Daoy (cell line): ENCODE measurements around the gene S1PR5. TPM values are rescaled to one million over a fixed set of nuclear protein-coding genes. Genes with fewer than 3 reads are reported as not detected.
A peak's percentile ranks its signal among the peaks of the same experiment; 100 is the strongest.
"Not testable (repeated sequence)": the region's sequence is repeated elsewhere in the genome, so short reads cannot be mapped to it uniquely, and the experiment has no call there.

Source experiments
- DNase-seq: peaks from one replicate; pipeline ENCODE4 v3.0.0-alpha.2; 2015; ENCODE audit warnings: low read depth
- total RNA-seq: library from RNA; depleted of rRNA; stranded (reverse); fragments of >200 nt; shearing (Covaris generic); gene quantifications from 2 replicates; pipeline ENCODE4 v1.2.3, GENCODE V29; 2014; rRNA removed

Gene S1PR5
- total RNA-seq: 0.24 and 2.2 TPM in 2 replicates

- DNase-seq: peak; percentile 38
These were observed at the start of gene S1PR5 for GRCh38 chr19:10517361-10517759. S1PR5 (minus strand) TSS chr19:10517447; CDS start chr19:10515011, 2,436 bp downstream.

- DNase-seq: no peak
These were observed 49.6 kb upstream of the S1PR5 start for GRCh38 chr19:10566658-10567410.

GRCh38 chr19:10566408-10566657 lies 49.1 kb upstream of the S1PR5 start:
- DNase-seq: no peak

GRCh38 chr19:10565567-10566407 lies 48.5 kb upstream of the S1PR5 start, which contains the start of gene KRI1:
KRI1 (minus strand) TSS chr19:10566010; CDS start chr19:10565999, 11 bp downstream.
- DNase-seq: peak; percentile 99

- DNase-seq: peak; percentile 65
These were observed 47.9 kb upstream of the S1PR5 start for GRCh38 chr19:10565028-10565566.

- DNase-seq: no peak
These were observed 45.4 kb upstream of the S1PR5 start for GRCh38 chr19:10562609-10563008.

- DNase-seq: no peak
These were observed 42.9 kb upstream of the S1PR5 start for GRCh38 chr19:10560154-10560553.

- no peak for DNase-seq
These were observed 40.5 kb upstream of the S1PR5 start for GRCh38 chr19:10557603-10558197.

- no peak for DNase-seq
These were observed 38.3 kb upstream of the S1PR5 start for GRCh38 chr19:10555610-10555973.

GRCh38 chr19:10554760-10555609 lies 37.7 kb upstream of the S1PR5 start:
- no peak for DNase-seq

- DNase-seq: no peak
These were observed 36.7 kb upstream of the S1PR5 start for GRCh38 chr19:10553943-10554381.

GRCh38 chr19:10553087-10553667 lies 35.9 kb upstream of the S1PR5 start:
- DNase-seq: no peak

GRCh38 chr19:10552510-10553053 lies 35.3 kb upstream of the S1PR5 start:
- peak; percentile 56 for DNase-seq

GRCh38 chr19:10551698-10552301 lies 34.6 kb upstream of the S1PR5 start:
- peak; percentile 57 for DNase-seq

- not testable (repeated sequence) for DNase-seq
These were observed 33.8 kb upstream of the S1PR5 start for GRCh38 chr19:10551006-10551405.

GRCh38 chr19:10550336-10550735 lies 33.1 kb upstream of the S1PR5 start:
- no peak for DNase-seq

- DNase-seq: no peak
These were observed 32.5 kb upstream of the S1PR5 start for GRCh38 chr19:10549733-10550132.

GRCh38 chr19:10548746-10549276 lies 31.6 kb upstream of the S1PR5 start:
- no peak for DNase-seq

GRCh38 chr19:10546817-10547216 lies 29.6 kb upstream of the S1PR5 start:
- DNase-seq: no peak

GRCh38 chr19:10544753-10545251 lies 27.6 kb upstream of the S1PR5 start:
- no peak for DNase-seq
